ENCODE data around the gene FOXO3. TPM values are rescaled to one million over a fixed set of nuclear protein-coding genes. Genes with fewer than 3 reads are reported as not detected.

The FOXO3 gene
- total RNA-seq, 2 experiments from 2014 or later = 7.5 to 9.0 TPM

GRCh38 chr6:108524528-108525248 is 36.0 kb upstream of the FOXO3 start:
- no peak overlapping the region for H3K27ac Mint-ChIP-seq
- peaks cover 2% of the 10 kb centered on the region for H3K36me3 Mint-ChIP-seq (ENCODE audit: low read depth)
- no peak overlapping the region for H3K4me3 Mint-ChIP-seq
- TF ChIP-seq CTCF (IDR thresholded peaks at IDR 0.05) = no peak
- DNase-seq (no peak), ATAC-seq (no peak)
- H3K4me1 Mint-ChIP-seq (ENCODE audit: low read depth) = no peaks in the 10 kb centered on the region
- ChIA-PET CTCF (interaction anchor here (0.6 to 1.8 kb wide), 7 partner anchors 11 to 413 kb away, joined by 3 to 5 read pairs (median 4); no protein-coding TSS in a partner anchor), POLR2A (interaction anchor here (1.2 kb wide), 1 partner anchor 410 kb away, joined by 4 read pairs; no protein-coding TSS in a partner anchor)
- H3K9me3 Mint-ChIP-seq = no peaks in the 10 kb centered on the region
- intact Hi-C loops (cut with micrococcal nuclease) = loop anchor here (10.0 kb wide), 1 partner anchor 410 kb away; no protein-coding TSS in a partner anchor
- H3K27me3 Mint-ChIP-seq = no peaks in the 10 kb centered on the region

GRCh38 chr6:108526739-108527174 is 34.0 kb upstream of the FOXO3 start:
- intact Hi-C loops (cut with micrococcal nuclease) = loop anchor here (10.0 kb wide), 1 partner anchor 412 kb away; no protein-coding TSS in a partner anchor
- no peaks in the 10 kb centered on the region for H3K36me3 Mint-ChIP-seq (ENCODE audit: low read depth)
- ChIA-PET CTCF (interaction anchor here (0.6 to 0.9 kb wide), 3 partner anchors 9 to 415 kb away, joined by 3 read pairs; no protein-coding TSS in a partner anchor), POLR2A (no interaction called here)
- H3K4me1 Mint-ChIP-seq (ENCODE audit: low read depth) = no peaks in the 10 kb centered on the region
- H3K9me3 Mint-ChIP-seq = no peaks in the 10 kb centered on the region
- DNase-seq (no peak), ATAC-seq (no peak)
- peak; percentile 83 for TF ChIP-seq CTCF (IDR thresholded peaks at IDR 0.05)
- no peak overlapping the region for H3K4me3 Mint-ChIP-seq
- no peak overlapping the region for H3K27ac Mint-ChIP-seq
- no peaks in the 10 kb centered on the region for H3K27me3 Mint-ChIP-seq

GRCh38 chr6:108528878-108529277 is 31.8 kb upstream of the FOXO3 start:
- Mint-ChIP-seq H3K27ac (no peak overlapping the region), H3K9me3 (no peaks in the 10 kb centered on the region), H3K36me3 (ENCODE audit: low read depth) (no peaks in the 10 kb centered on the region), H3K27me3 (no peaks in the 10 kb centered on the region), H3K4me1 (ENCODE audit: low read depth) (no peaks in the 10 kb centered on the region), H3K4me3 (no peak overlapping the region)
- no peak for TF ChIP-seq CTCF (IDR thresholded peaks at IDR 0.05)
- intact Hi-C loops (cut with micrococcal nuclease) = loop anchor here (10.0 kb wide), 1 partner anchor 414 kb away; no protein-coding TSS in a partner anchor
- CTCF ChIA-PET = interaction anchor here (1.2 to 2.7 kb wide), 4 partner anchors 10 to 277 kb away, joined by 3 to 14 read pairs (median 8); no protein-coding TSS in a partner anchor
- DNase-seq = no peak
- no peak for ATAC-seq
- POLR2A ChIA-PET = no interaction called here

GRCh38 chr6:108531332-108531731 is 29.4 kb upstream of the FOXO3 start:
- CTCF ChIA-PET = interaction anchor here (0.7 to 1.0 kb wide), 2 partner anchors 11 to 417 kb away, joined by 3 read pairs; no protein-coding TSS in a partner anchor

More at GRCh38 chr6:108531332-108531731, 29.4 kb upstream of the FOXO3 start:
- no peaks in the 10 kb centered on the region for H3K27me3 Mint-ChIP-seq
- no peak overlapping the region for H3K4me3 Mint-ChIP-seq
- no peaks in the 10 kb centered on the region for H3K36me3 Mint-ChIP-seq (ENCODE audit: low read depth)
- no peak for TF ChIP-seq CTCF (IDR thresholded peaks at IDR 0.05)
- H3K27ac Mint-ChIP-seq = no peak overlapping the region
- intact Hi-C loops (cut with micrococcal nuclease) = no loop called here
- DNase-seq (no peak), ATAC-seq (no peak)
- no peaks in the 10 kb centered on the region for H3K9me3 Mint-ChIP-seq
- H3K4me1 Mint-ChIP-seq (ENCODE audit: low read depth) = no peaks in the 10 kb centered on the region
- POLR2A ChIA-PET = no interaction called here

All from activated CD8-positive, alpha-beta T cell treated with anti-CD3 and anti-CD28 coated beads for 36 hours (primary cell).